KMS-11 (cell line): ENCODE data around the gene HPSE2.

Experiments used
- H2AFZ ChIP-seq: fragments of 200-600 bp; sonication (generic); 2 replicates; pipeline ENCODE4 v1.6.1; 2016; ENCODE audit warnings: antibody characterized with exemption, mixed run types, low read depth
- H3K27ac ChIP-seq: fragments of 200-600 bp; sonication (generic); 2 replicates; pipeline ENCODE4 v1.6.1; 2016; ENCODE audit warnings: mild to moderate bottlenecking, mixed run types
- H3K27me3 ChIP-seq: fragments of 200-600 bp; sonication (generic); 2 replicates; pipeline ENCODE4 v1.6.1; 2017; ENCODE audit warnings: mild to moderate bottlenecking, low read depth, mixed run types, moderate library complexity; ENCODE audit not compliant: insufficient read depth
- H3K36me3 ChIP-seq: fragments of 200-600 bp; sonication (generic); 2 replicates; pipeline ENCODE4 v1.6.1; 2017; ENCODE audit warnings: mild to moderate bottlenecking, mixed run types; ENCODE audit not compliant: insufficient read depth
- H3K4me1 ChIP-seq: fragments of 200-600 bp; sonication (generic); 2 replicates; pipeline ENCODE4 v1.6.1; 2016; ENCODE audit warnings: mild to moderate bottlenecking, low read depth, mixed run types; ENCODE audit not compliant: poor library complexity, severe bottlenecking
- H3K4me2 ChIP-seq: fragments of 200-600 bp; sonication (generic); 2 replicates; pipeline ENCODE4 v1.7.0; 2016; ENCODE audit warnings: mild to moderate bottlenecking, mixed run types
- H3K4me3 ChIP-seq: fragments of 200-600 bp; sonication (generic); IDR thresholded peaks from 2 replicates; pipeline ENCODE4 v1.6.1; 2017; ENCODE audit warnings: low read depth, low read length, mixed read lengths; ENCODE audit not compliant: insufficient read depth
- H3K79me2 ChIP-seq: fragments of 200-600 bp; sonication (generic); 2 replicates; pipeline ENCODE4 v1.6.1; 2016; ENCODE audit warnings: low read depth, mixed run types; ENCODE audit not compliant: insufficient read depth
- H3K9ac ChIP-seq: fragments of 200-600 bp; sonication (generic); 2 replicates; pipeline ENCODE4 v1.6.1; 2016; ENCODE audit warnings: mild to moderate bottlenecking, mixed run types
- H4K20me1 ChIP-seq: fragments of 200-600 bp; sonication (generic); 2 replicates; pipeline ENCODE4 v1.6.1; 2016; ENCODE audit warnings: mild to moderate bottlenecking, mixed run types; ENCODE audit not compliant: insufficient read depth
- CTCF ChIP-seq: fragments of 200-600 bp; sonication (generic); conservative IDR thresholded peaks from 2 replicates; pipeline ENCODE4 v1.6.1; 2017; ENCODE audit warnings: low read depth, mild to moderate bottlenecking, antibody characterized with exemption, low read length, moderate library complexity, mixed read lengths

Gene HPSE2

GRCh38 chr10:98587156-98587837, 648.4 kb downstream of the HPSE2 start:
- no peaks in the 10 kb centered on the region for H4K20me1 ChIP-seq
- H3K4me1 ChIP-seq: no peaks in the 10 kb centered on the region
- H3K4me3 ChIP-seq: no peak overlapping the region
- no peak overlapping the region for H3K27ac ChIP-seq
- TF ChIP-seq CTCF: no peak
- H3K79me2 ChIP-seq: no peaks in the 10 kb centered on the region
- H3K27me3 ChIP-seq: no peaks in the 10 kb centered on the region
- no peak overlapping the region for H3K4me2 ChIP-seq
- H3K36me3 ChIP-seq: no peaks in the 10 kb centered on the region
- H2AFZ ChIP-seq: no peak overlapping the region
- no peak overlapping the region for H3K9ac ChIP-seq

- H2AFZ ChIP-seq: no peak overlapping the region
- H3K4me3 ChIP-seq: no peak overlapping the region
- H3K36me3 ChIP-seq: no peaks in the 10 kb centered on the region
- H4K20me1 ChIP-seq: no peaks in the 10 kb centered on the region
- no peaks in the 10 kb centered on the region for H3K4me1 ChIP-seq
- H3K9ac ChIP-seq: no peak overlapping the region
- H3K27ac ChIP-seq: no peak overlapping the region
- H3K79me2 ChIP-seq: no peaks in the 10 kb centered on the region
- H3K4me2 ChIP-seq: no peak overlapping the region
- no peak for TF ChIP-seq CTCF
- H3K27me3 ChIP-seq: no peaks in the 10 kb centered on the region
These were observed 649.6 kb downstream of the HPSE2 start for GRCh38 chr10:98586096-98586495.

- Histone ChIP-seq H3K4me1 (no peaks in the 10 kb centered on the region), H3K27me3 (no peaks in the 10 kb centered on the region), H3K4me3 (no peak overlapping the region), H3K9ac (no peak overlapping the region), H3K4me2 (no peak overlapping the region), H3K36me3 (no peaks in the 10 kb centered on the region), H3K79me2 (no peaks in the 10 kb centered on the region), H3K27ac (no peak overlapping the region), H4K20me1 (no peaks in the 10 kb centered on the region), H2AFZ (no peak overlapping the region)
- TF ChIP-seq CTCF: no peak
These were observed 653.3 kb downstream of the HPSE2 start for GRCh38 chr10:98582363-98582762.

- Histone ChIP-seq H3K27ac (no peak overlapping the region), H3K9ac (no peak overlapping the region), H3K4me2 (no peak overlapping the region), H2AFZ (no peak overlapping the region), H4K20me1 (no peaks in the 10 kb centered on the region), H3K36me3 (no peaks in the 10 kb centered on the region), H3K27me3 (no peaks in the 10 kb centered on the region), H3K4me3 (no peak overlapping the region), H3K79me2 (no peaks in the 10 kb centered on the region), H3K4me1 (no peaks in the 10 kb centered on the region)
- TF ChIP-seq CTCF: no peak
These were observed 658.1 kb downstream of the HPSE2 start for GRCh38 chr10:98577578-98577977.
